AG04450 (cell line): Measurements from ENCODE around the gene ATP6V0B. TPM values are rescaled to one million over a fixed set of nuclear protein-coding genes. Genes with fewer than 3 reads are reported as not detected.

Source experiments
- CTCF ChIA-PET: fragments of 300-600, 350-600 bp; formaldehyde crosslinking; extraction: SDS; loops from one replicate; lab custom pipeline; 2022; ENCODE audit warnings: antibody characterized with exemption, inconsistent platforms; lab: Charles Lee
- POLR2A ChIA-PET: fragments of 350-600 bp; formaldehyde crosslinking; extraction: SDS; loops from one replicate; lab custom pipeline; 2021; ENCODE audit warnings: antibody characterized with exemption, inconsistent platforms; lab: Yijun Ruan, JAX
- DNase-seq: peaks from one replicate; pipeline ENCODE4 v3.0.0-alpha.2; 2011; ENCODE audit warnings: low read depth, low spot score
- H3K27ac ChIP-seq: one replicate; pipeline ENCODE4 v1.5.1; 2012; ENCODE audit warnings: low read depth, low read length, control low read depth
- H3K27me3 ChIP-seq: one replicate; pipeline ENCODE4 v1.6.0; 2012; ENCODE audit warnings: low read length; ENCODE audit not compliant: control insufficient read depth, insufficient read depth
- H3K4me3 ChIP-seq: 2 replicates; pipeline ENCODE4 v1.5.1; 2011; ENCODE audit warnings: mild to moderate bottlenecking, low read depth, low read length, control low read depth
- H3K9me3 ChIP-seq: 2 replicates; pipeline ENCODE4 v1.5.1; 2012; ENCODE audit warnings: low read length; ENCODE audit not compliant: control insufficient read depth, insufficient read depth
- polyA minus RNA-seq: library from RNA; depleted of rRNA, polyadenylated mRNA; stranded (reverse); fragments of >200 nt; gene quantifications from 2 replicates; pipeline ENCODE4 v1.2.3, GENCODE V29; 2011; rRNA and poly(A)+ RNA removed
- polyA plus RNA-seq: library from polyadenylated mRNA; depleted of rRNA; stranded (reverse); fragments of >200 nt; gene quantifications from 2 replicates; pipeline ENCODE4 v1.2.3, GENCODE V29; 2011; rRNA removed
- TF ChIP-seq, protein P1 (sequence below): IDR thresholded peaks from 2 replicates; pipeline ENCODE4 v1.5.1; 2011; ENCODE audit warnings: low read depth, low read length, control low read depth, inconsistent platforms

Gene ATP6V0B
- polyA plus RNA-seq (130 and 140 TPM in 2 replicates), polyA minus RNA-seq (64.5 and 77.1 TPM in 2 replicates)

DNA sequence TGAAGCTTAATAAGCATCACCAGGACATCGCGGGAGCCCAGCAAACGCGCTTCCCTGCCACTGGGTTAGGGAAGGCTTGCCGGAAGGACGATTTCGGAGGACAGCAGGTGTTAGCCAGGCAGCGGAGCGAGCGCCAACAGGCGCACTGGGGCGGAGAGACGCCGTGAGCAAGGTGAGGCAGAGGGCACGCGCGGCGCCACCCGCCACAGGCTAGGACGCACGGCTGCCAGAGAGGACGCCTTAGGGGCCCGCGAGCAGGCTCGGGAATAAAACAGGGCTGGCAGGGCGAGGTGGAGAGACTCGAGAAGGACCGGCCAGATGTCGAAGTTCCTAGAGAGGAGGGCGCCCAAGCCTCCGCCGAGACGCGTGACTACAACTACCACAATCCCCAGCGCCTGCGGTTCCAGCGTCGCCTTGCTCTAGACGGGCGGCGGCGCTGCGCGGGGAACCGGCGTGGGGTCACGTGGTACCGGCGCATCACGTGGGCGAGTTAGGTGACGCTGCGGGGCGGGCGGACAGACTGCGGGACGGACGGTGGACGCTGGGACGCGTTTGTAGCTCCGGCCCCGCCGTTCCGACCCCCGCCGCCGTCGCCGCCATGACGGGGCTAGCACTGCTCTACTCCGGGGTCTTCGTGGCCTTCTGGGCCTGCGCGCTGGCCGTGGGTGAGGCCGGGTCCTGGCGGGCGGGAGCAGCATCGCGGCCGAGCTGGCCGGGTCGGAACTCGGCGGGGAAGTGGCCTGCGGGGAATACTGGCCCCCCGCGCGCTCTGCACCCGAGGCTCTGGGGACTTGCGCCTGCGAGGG, at the start of gene ATP6V0B:
TSS of gene ATP6V0B (plus strand) at position 518 of the 806 bp plus-strand sequence. CDS start at position 599, 81 bp downstream.
- TF ChIP-seq, protein P1, sequence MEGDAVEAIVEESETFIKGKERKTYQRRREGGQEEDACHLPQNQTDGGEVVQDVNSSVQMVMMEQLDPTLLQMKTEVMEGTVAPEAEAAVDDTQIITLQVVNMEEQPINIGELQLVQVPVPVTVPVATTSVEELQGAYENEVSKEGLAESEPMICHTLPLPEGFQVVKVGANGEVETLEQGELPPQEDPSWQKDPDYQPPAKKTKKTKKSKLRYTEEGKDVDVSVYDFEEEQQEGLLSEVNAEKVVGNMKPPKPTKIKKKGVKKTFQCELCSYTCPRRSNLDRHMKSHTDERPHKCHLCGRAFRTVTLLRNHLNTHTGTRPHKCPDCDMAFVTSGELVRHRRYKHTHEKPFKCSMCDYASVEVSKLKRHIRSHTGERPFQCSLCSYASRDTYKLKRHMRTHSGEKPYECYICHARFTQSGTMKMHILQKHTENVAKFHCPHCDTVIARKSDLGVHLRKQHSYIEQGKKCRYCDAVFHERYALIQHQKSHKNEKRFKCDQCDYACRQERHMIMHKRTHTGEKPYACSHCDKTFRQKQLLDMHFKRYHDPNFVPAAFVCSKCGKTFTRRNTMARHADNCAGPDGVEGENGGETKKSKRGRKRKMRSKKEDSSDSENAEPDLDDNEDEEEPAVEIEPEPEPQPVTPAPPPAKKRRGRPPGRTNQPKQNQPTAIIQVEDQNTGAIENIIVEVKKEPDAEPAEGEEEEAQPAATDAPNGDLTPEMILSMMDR: no peak
- ChIA-PET CTCF (interaction anchor here (0.6 to 1.7 kb wide), 5 partner anchors 29 to 1696 kb away, joined by 3 to 6 read pairs (median 5); no protein-coding TSS in a partner anchor), POLR2A (interaction anchor here (0.7 to 2.1 kb wide), 8 partner anchors 12 to 1547 kb away, joined by 3 to 5 read pairs (median 3); partner anchors contain the start of genes CCDC24, IPO13, KDM4A and PRDX1)
- peak within 1 kb of the TSS; percentile 86 for H3K4me3 ChIP-seq
- DNase-seq: peak; percentile 78
- H3K9me3 ChIP-seq: no peaks in the 10 kb centered on the region; the same call in none of the 2 replicates
- peak within 1 kb of the TSS; percentile 52 for H3K27ac ChIP-seq
- H3K27me3 ChIP-seq: no peaks in the 10 kb centered on the region

GRCh38 chr1:43925846-43926245, 48.9 kb upstream of the ATP6V0B start:
- CTCF ChIA-PET: interaction anchor here (1.5 kb wide), 1 partner anchor 9 kb away, joined by 7 read pairs; no protein-coding TSS in a partner anchor
- Histone ChIP-seq H3K27ac (no peak overlapping the region), H3K9me3 (peaks cover 12% of the 10 kb centered on the region), H3K27me3 (no peaks in the 10 kb centered on the region), H3K4me3 (no peak overlapping the region)
- POLR2A ChIA-PET: no interaction called here
- DNase-seq: no peak
- TF ChIP-seq, protein P1: no peak

DNA sequence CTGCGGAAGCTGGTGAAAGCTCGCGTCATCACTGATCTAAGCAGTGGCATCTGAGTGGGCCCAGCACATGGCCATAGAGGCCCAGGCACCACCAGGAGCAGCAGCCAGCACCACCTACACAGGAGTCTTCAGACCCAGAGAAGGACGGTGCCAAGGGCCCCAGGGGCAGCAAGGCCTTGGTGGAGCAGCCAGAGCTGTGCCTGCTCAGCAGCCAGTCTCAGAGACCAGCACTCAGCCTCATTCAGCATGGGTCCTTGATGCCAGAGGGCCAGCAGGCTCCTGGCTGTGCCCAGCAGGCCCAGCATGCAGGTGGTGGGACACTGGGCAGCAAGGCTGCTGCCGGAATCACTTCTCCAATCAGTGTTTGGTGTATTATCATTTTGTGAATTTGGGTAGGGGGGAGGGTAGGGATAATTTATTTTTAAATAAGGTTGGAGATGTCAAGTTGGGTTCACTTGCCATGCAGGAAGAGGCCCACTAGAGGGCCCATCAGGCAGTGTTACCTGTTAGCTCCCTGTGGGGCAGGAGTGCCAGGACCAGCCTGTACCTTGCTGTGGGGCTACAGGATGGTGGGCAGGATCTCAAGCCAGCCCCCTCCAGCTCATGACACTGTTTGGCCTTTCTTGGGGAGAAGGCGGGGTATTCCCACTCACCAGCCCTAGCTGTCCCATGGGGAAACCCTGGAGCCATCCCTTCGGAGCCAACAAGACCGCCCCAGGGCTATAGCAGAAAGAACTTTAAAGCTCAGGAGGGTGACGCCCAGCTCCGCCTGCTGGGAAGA, 44.4 kb upstream of the ATP6V0B start:
- CTCF ChIA-PET: interaction anchor here (4.7 kb wide), 1 partner anchor 166 kb away, joined by 29 read pairs; no protein-coding TSS in a partner anchor
- TF ChIP-seq, protein P1: peak; percentile 32
- no peak for DNase-seq

GRCh38 chr1:43930949-43931275, 43.8 kb upstream of the ATP6V0B start:
- POLR2A ChIA-PET: no interaction called here

More for the DNA sequence above, 44.4 kb upstream of the ATP6V0B start:
- POLR2A ChIA-PET: no interaction called here
- Histone ChIP-seq H3K27ac (no peak overlapping the region), H3K4me3 (no peak overlapping the region), H3K9me3 (peaks cover 12% of the 10 kb centered on the region), H3K27me3 (no peaks in the 10 kb centered on the region)

More at GRCh38 chr1:43930949-43931275, 43.8 kb upstream of the ATP6V0B start:
- Histone ChIP-seq H3K4me3 (no peak overlapping the region), H3K27ac (no peak overlapping the region), H3K9me3 (peaks cover 12% of the 10 kb centered on the region), H3K27me3 (no peaks in the 10 kb centered on the region)
- CTCF ChIA-PET: interaction anchor here (4.7 kb wide), 1 partner anchor 167 kb away, joined by 29 read pairs; no protein-coding TSS in a partner anchor
- DNase-seq: no peak
- TF ChIP-seq, protein P1: no peak
